Pancreas (tissue), 10 donors: ENCODE results near the gene POMC. TPM values are rescaled to one million over a fixed set of nuclear protein-coding genes. Genes with fewer than 3 reads are reported as not detected.
"Not testable (repeated sequence)": the region's sequence is repeated elsewhere in the genome, so short reads cannot be mapped to it uniquely, and the experiment has no call there.

Experiments
- ATAC-seq, 4 donors: fragments of 200-7000 bp; cut with Tn5 transposase; one replicate each; pipeline versions ENCODE4 v1.8.0 to v1.9.1; 2020; ENCODE audit warnings: mild to moderate bottlenecking in 4 of 4, moderate library complexity in 4 of 4
- DNase-seq, 6 donors: peaks; one replicate each; pipeline ENCODE4 v3.0.0-alpha.2; 2020
- FAIRE-seq: peaks from 2 replicates; lab custom pipeline; 2012; peaks lifted over from hg19 to GRCh38; lab: Jason Lieb, UNC
- H3K27ac ChIP-seq, 4 donors: fragments of 200-600 bp; sonication (generic); 1 replicate in 3 of 4; 2 replicates in 1 of 4; pipeline versions ENCODE4 v1.5.0 to v1.8.0; 2020
- H3K27me3 ChIP-seq, 4 donors: fragments of 200-600 bp; one replicate each; pipeline ENCODE4 v1.8.0; 2021
- H3K36me3 ChIP-seq, 3 donors: fragments of 200-600 bp; sonication (generic) in 1 of 3; one replicate each; pipeline versions ENCODE4 v1.5.0 to v1.8.0; 2020 to 2021
- H3K4me1 ChIP-seq, 3 donors: fragments of 200-600 bp; one replicate each; pipeline ENCODE4 v1.8.0; 2021
- H3K4me3 ChIP-seq, 4 donors: fragments of 200-600 bp; sonication (generic) in 2 of 4; one replicate each; pipeline versions ENCODE4 v1.5.0 to v1.8.0; 2020 to 2021
- H3K9me3 ChIP-seq, 4 donors: fragments of 200-600 bp; one replicate each; pipeline ENCODE4 v1.8.0; 2021
- CTCF ChIP-seq, 4 donors: fragments of 200-600 bp; sonication (generic) in 3 of 4; IDR thresholded peaks; one replicate each; pipeline versions ENCODE4 v1.5.0 to v1.8.0; 2021; ENCODE audit warnings: antibody characterized with exemption in 4 of 4
- WGBS, 2 donors: extraction: QIAGEN DNeasy Blood & Tissue Kit; methylation state at CpG; one replicate each; pipeline ENCODE4 v1.1.7; 2013; 5-methylcytosine and 5-hydroxymethylcytosine counted together
- intact Hi-C, 3 donors: fragments of 100-400 bp; cut with DNase I; formaldehyde crosslinking; loops; one replicate each; pipeline versions ENCODE4 v1.11.1 to v1.14.2; 2022
- polyA plus RNA-seq, 2 donors: library from polyadenylated mRNA; stranded (reverse); fragments of 200-250 nt; gene quantifications; one replicate each; pipeline ENCODE4 v1.2.3, GENCODE V29; 2013
- total RNA-seq, 6 donors: library from RNA; stranded (reverse); fragmentation: NEBNext Ultra II Directional in 4 of 6; extraction: Animal tissue kit (Norgen Biotek cat#: 25700) in 4 of 6; gene quantifications; one replicate each; pipeline versions ENCODE4 v1.2.1 to v1.2.4, GENCODE V29; 2021 to 2023
- donor health status: healthy with polysubstance abuse.
- donor health status: DM: no; HTN: no; CAD: no; lungs with moderate emphysema.
- donor health status: DM: no; HTN: no; CAD: no.
- donor health status: control.
- donor health status: control.
- donor health status: Bipolar disorder and iron deficiency.
- donor health status: DM: yes; HTN: yes; CAD: no.
- donor health status: DM: no; HTN: no; CAD: no.
- donor health status: DM: no; HTN: no; CAD: no.
- donor health status: DM: yes; HTN: yes; CAD: no.

Gene POMC
- total and polyA plus RNA-seq, 8 donors, result 2.4 to 13.5 (median 6.3) TPM

GRCh38 chr2:25213229-25213628 is 44.8 kb upstream of the POMC start:
- H3K36me3 ChIP-seq, result no peaks in the 10 kb centered on the region
- no peak for FAIRE-seq
- H3K9me3 ChIP-seq, result no peaks in the 10 kb centered on the region
- WGBS, 2 donors, result 64 to 65% methylated on average over 8 of the region's 8 CpGs
- TF ChIP-seq CTCF (IDR thresholded peaks at IDR 0.05), result no peak
- no peak for DNase-seq
- no peak for ATAC-seq
- H3K4me1 ChIP-seq, result peaks cover 0 to 5% (median 0%) of the 10 kb centered on the region in 3 donors
- H3K4me3 ChIP-seq, result no peak overlapping the region
- no peaks in the 10 kb centered on the region for H3K27me3 ChIP-seq
- intact Hi-C loops, result no loop called here
- no peak overlapping the region for H3K27ac ChIP-seq

GRCh38 chr2:25210923-25211322 is 42.5 kb upstream of the POMC start:
- H3K27me3 ChIP-seq, FAIRE-seq, H3K36me3 ChIP-seq, intact Hi-C loops, H3K27ac ChIP-seq, ATAC-seq, DNase-seq, H3K4me3 ChIP-seq, H3K9me3 ChIP-seq, H3K4me1 ChIP-seq: not testable (repeated sequence)
- 95 to 96% methylated on average over 6 of the region's 6 CpGs for WGBS, 2 donors

- ATAC-seq, result no peak
- 75 to 93% methylated on average over 5 of the region's 5 CpGs for WGBS, 2 donors
- Histone ChIP-seq H3K4me1 (no peaks in the 10 kb centered on the region), H3K27me3 (no peaks in the 10 kb centered on the region), H3K9me3 (no peaks in the 10 kb centered on the region), H3K36me3 (no peaks in the 10 kb centered on the region), H3K4me3 (no peak overlapping the region), H3K27ac (no peak overlapping the region)
- no peak for DNase-seq
- TF ChIP-seq CTCF (IDR thresholded peaks at IDR 0.05), result no peak
- intact Hi-C loops, result no loop called here
- no peak for FAIRE-seq
These were observed 38.7 kb upstream of the POMC start for GRCh38 chr2:25207078-25207545.

- TF ChIP-seq CTCF (IDR thresholded peaks at IDR 0.05), result no peak
- Histone ChIP-seq H3K36me3 (no peaks in the 10 kb centered on the region), H3K27me3 (no peaks in the 10 kb centered on the region), H3K27ac (no peak overlapping the region), H3K4me1 (no peaks in the 10 kb centered on the region), H3K9me3 (no peaks in the 10 kb centered on the region), H3K4me3 (no peak overlapping the region)
- WGBS, 2 donors, result 52 to 54% methylated on average over 58 to 59 of the region's 59 CpGs
- DNase-seq (peak in 1 of 6 donors; percentile 47), ATAC-seq (peak in 2 of 4 donors; percentile 9 to 19), FAIRE-seq (no peak)
- intact Hi-C loops, result no loop called here
These were observed 35.9 kb upstream of the POMC start for GRCh38 chr2:25204190-25204838.

- no peaks in the 10 kb centered on the region for H3K36me3 ChIP-seq
- DNase-seq, result peak in 2 of 6 donors; percentile 2 to 46
- no peak overlapping the region for H3K27ac ChIP-seq
- peaks cover 0 to 3% (median 0%) of the 10 kb centered on the region in 3 donors for H3K4me1 ChIP-seq
- H3K27me3 ChIP-seq, result no peaks in the 10 kb centered on the region
- H3K4me3 ChIP-seq, result no peak overlapping the region
- intact Hi-C loops, result no loop called here
- 85 to 89% methylated on average over 11 of the region's 11 CpGs for WGBS, 2 donors
- H3K9me3 ChIP-seq, result no peaks in the 10 kb centered on the region
- FAIRE-seq, result no peak
- no peak for TF ChIP-seq CTCF (IDR thresholded peaks at IDR 0.05)
- ATAC-seq, result no peak
These were observed 33.9 kb upstream of the POMC start for GRCh38 chr2:25202275-25202674.
